Smooth muscle cell (in vitro differentiated cells): Measurements from ENCODE around the gene ATP2C1. TPM values are rescaled to one million over a fixed set of nuclear protein-coding genes. Genes with fewer than 3 reads are reported as not detected.

ENCODE experiments used
- DNase-seq: peaks from one replicate; lab custom pipeline; 2025; ENCODE audit not compliant: unreplicated experiment; lab: John Stamatoyannopoulos, UW
- H2AFZ ChIP-seq: fragments of 200-600 bp; sonication (generic); 2 replicates; pipeline ENCODE4 v1.6.0; 2016; ENCODE audit warnings: antibody characterized with exemption, low read depth, mild to moderate bottlenecking
- H3F3A ChIP-seq: fragments of 200-600 bp; sonication (generic); 2 replicates; pipeline ENCODE4 v1.6.0; 2017; ENCODE audit warnings: antibody characterized with exemption, low read depth
- H3K27ac ChIP-seq: fragments of 200-600 bp; sonication (generic); 2 replicates; pipeline ENCODE4 v1.5.1; 2016; ENCODE audit warnings: low read depth, mild to moderate bottlenecking
- H3K27me3 ChIP-seq: fragments of 200-600 bp; sonication (generic); 2 replicates; pipeline ENCODE4 v1.6.1; 2016; ENCODE audit warnings: low read depth, mild to moderate bottlenecking
- H3K36me3 ChIP-seq: fragments of 200-600 bp; sonication (generic); 2 replicates; pipeline ENCODE4 v1.5.1; 2016; ENCODE audit warnings: low read depth
- H3K4me1 ChIP-seq: fragments of 200-600 bp; sonication (generic); 2 replicates; pipeline ENCODE4 v1.5.1; 2016; ENCODE audit warnings: low read depth
- H3K4me2 ChIP-seq: fragments of 200-600 bp; sonication (generic); 2 replicates; pipeline ENCODE4 v1.6.0; 2016; ENCODE audit warnings: mild to moderate bottlenecking
- H3K4me3 ChIP-seq: fragments of 200-600 bp; sonication (generic); 2 replicates; pipeline ENCODE4 v1.5.1; 2016; ENCODE audit warnings: mild to moderate bottlenecking
- H3K79me2 ChIP-seq: fragments of 200-600 bp; sonication (generic); 2 replicates; pipeline ENCODE4 v1.6.0; 2016; ENCODE audit warnings: low read depth, mild to moderate bottlenecking
- H3K9ac ChIP-seq: fragments of 200-600 bp; sonication (generic); 2 replicates; pipeline ENCODE4 v1.6.0; 2016; ENCODE audit warnings: low read depth
- H3K9me3 ChIP-seq: fragments of 200-600 bp; sonication (generic); replicated peaks from 2 replicates; pipeline ENCODE4 v1.5.1; 2016; ENCODE audit warnings: low read depth
- H4K20me1 ChIP-seq: fragments of 200-600 bp; sonication (generic); 2 replicates; pipeline ENCODE4 v1.6.0; 2016; ENCODE audit warnings: low read depth
- CTCF ChIP-seq: fragments of 200-600 bp; sonication (generic); IDR thresholded peaks from 2 replicates; pipeline ENCODE4 v1.5.1; 2017; ENCODE audit warnings: borderline replicate concordance, mild to moderate bottlenecking, antibody characterized with exemption; ENCODE audit not compliant: insufficient read depth, poor library complexity, severe bottlenecking
- WGBS: methylation state at CpG from one replicate; pipeline ENCODE4 v1.1.7; 2016; ENCODE audit warnings: low lambda C conversion rate; 5-methylcytosine and 5-hydroxymethylcytosine counted together
- polyA plus RNA-seq: library from polyadenylated mRNA; unstranded; fragments of >200 nt; fragmentation: Nextera tagmentation; extraction: Ambion mirVana; gene quantifications from 2 replicates; pipeline ENCODE4 v1.2.1, GENCODE V29; 2016
- total RNA-seq: library from RNA; depleted of rRNA; stranded (reverse); fragments of >200 nt; gene quantifications from 2 replicates; pipeline ENCODE4 v1.2.3, GENCODE V29; 2014

Gene ATP2C1
- total RNA-seq: 85.9 and 118 TPM in 2 replicates
- polyA plus RNA-seq: 36.0 and 43.2 TPM in 2 replicates

GRCh38 chr3:130893376-130894129 lies at the start of gene ATP2C1:
ATP2C1 (plus strand) TSS chr3:130894084; CDS start chr3:130894770, 686 bp downstream.
- no peaks in the 10 kb centered on the region for H3F3A ChIP-seq
- under 1% methylated on average over 51 of the region's 69 CpGs for WGBS
- peak; percentile 87 for DNase-seq
- H3K4me1 ChIP-seq: peaks cover 14% of the 10 kb centered on the region
- H4K20me1 ChIP-seq: peaks cover 34% of the 10 kb centered on the region
- H3K36me3 ChIP-seq: no peaks in the 10 kb centered on the region
- peaks cover 41% of the 10 kb centered on the region for H3K79me2 ChIP-seq
- no peaks in the 10 kb centered on the region for H3K27me3 ChIP-seq
- H3K4me2 ChIP-seq: peak within 1 kb of the TSS; percentile 95
- H3K4me3 ChIP-seq: peak within 1 kb of the TSS; percentile 91
- TF ChIP-seq CTCF: no peak
- H3K9me3 ChIP-seq: no peaks in the 10 kb centered on the region
- H3K9ac ChIP-seq: peak within 1 kb of the TSS; percentile 95
- H2AFZ ChIP-seq: peak within 1 kb of the TSS; percentile 96
- H3K27ac ChIP-seq: peak within 1 kb of the TSS; percentile 90

GRCh38 chr3:130844462-130844861 lies 49.4 kb upstream of the ATP2C1 start:
- H3K4me1 ChIP-seq: no peaks in the 10 kb centered on the region
- H3K27me3 ChIP-seq: peaks cover 21% of the 10 kb centered on the region
- H3K4me3 ChIP-seq: no peak overlapping the region
- no peaks in the 10 kb centered on the region for H4K20me1 ChIP-seq
- 97% methylated on average over 1 of the region's 1 CpG for WGBS
- no peak overlapping the region for H3K9ac ChIP-seq
- no peaks in the 10 kb centered on the region for H3K36me3 ChIP-seq
- no peak overlapping the region for H2AFZ ChIP-seq
- H3K4me2 ChIP-seq: no peak overlapping the region
- H3F3A ChIP-seq: no peaks in the 10 kb centered on the region
- no peak for TF ChIP-seq CTCF
- H3K9me3 ChIP-seq: no peaks in the 10 kb centered on the region
- no peak overlapping the region for H3K27ac ChIP-seq
- no peak for DNase-seq
- no peaks in the 10 kb centered on the region for H3K79me2 ChIP-seq

- H3K4me3 ChIP-seq: no peak overlapping the region
- H3K36me3 ChIP-seq: no peaks in the 10 kb centered on the region
- H4K20me1 ChIP-seq: no peaks in the 10 kb centered on the region
- no peaks in the 10 kb centered on the region for H3K79me2 ChIP-seq
- no peak overlapping the region for H3K9ac ChIP-seq
- 89% methylated on average over 1 of the region's 1 CpG for WGBS
- peaks cover 21% of the 10 kb centered on the region for H3K27me3 ChIP-seq
- DNase-seq: no peak
- no peaks in the 10 kb centered on the region for H3K9me3 ChIP-seq
- H2AFZ ChIP-seq: no peak overlapping the region
- peaks cover 4% of the 10 kb centered on the region for H3F3A ChIP-seq
- no peak for TF ChIP-seq CTCF
- H3K4me2 ChIP-seq: no peak overlapping the region
- peaks cover 7% of the 10 kb centered on the region for H3K4me1 ChIP-seq
- no peak overlapping the region for H3K27ac ChIP-seq
Measured at GRCh38 chr3:130846181-130846580, 47.7 kb upstream of the ATP2C1 start.

GRCh38 chr3:130849091-130849552 lies 44.8 kb upstream of the ATP2C1 start:
- TF ChIP-seq CTCF: no peak
- Histone ChIP-seq H3K27ac (no peak overlapping the region), H4K20me1 (no peaks in the 10 kb centered on the region), H3K36me3 (no peaks in the 10 kb centered on the region), H3K9ac (no peak overlapping the region), H3K79me2 (no peaks in the 10 kb centered on the region), H3K4me2 (no peak overlapping the region), H2AFZ (no peak overlapping the region), H3K27me3 (peaks cover 32% of the 10 kb centered on the region), H3K4me1 (peaks cover 8% of the 10 kb centered on the region), H3F3A (peaks cover 4% of the 10 kb centered on the region), H3K9me3 (no peaks in the 10 kb centered on the region), H3K4me3 (no peak overlapping the region)
- DNase-seq: no peak
- WGBS: 78% methylated on average over 1 of the region's 1 CpG
